Forelimb muscle (tissue), 1 donor: ENCODE data around the gene MT1B. TPM values are rescaled to one million over a fixed set of nuclear protein-coding genes. Genes with fewer than 3 reads are reported as not detected.
"Not testable (repeated sequence)": the region's sequence is repeated elsewhere in the genome, so short reads cannot be mapped to it uniquely, and the experiment has no call there.

Experiments
- DNase-seq: peaks from one replicate; pipeline ENCODE4 v3.0.0-alpha.2; 2013; ENCODE audit warnings: low read depth
- polyA plus RNA-seq: library from polyadenylated mRNA; unstranded; fragments of 120-200 nt; gene quantifications from one replicate; pipeline ENCODE4 v1.2.1, GENCODE V29; 2013; ENCODE audit not compliant: insufficient read length

Gene MT1B
- polyA plus RNA-seq, 1 donor = not detected

GRCh38 chr16:56637814-56638750 is 13.6 kb upstream of the MT1B start, which contains the start of gene MT1A:
TSS of gene MT1A (plus strand) at chr16:56638666. CDS start at chr16:56638739, 73 bp downstream.
- DNase-seq = no peak

GRCh38 chr16:56639045-56639444 is 12.6 kb upstream of the MT1B start:
- no peak for DNase-seq

GRCh38 chr16:56640076-56640475 is 11.6 kb upstream of the MT1B start:
- DNase-seq = no peak

GRCh38 chr16:56641166-56641565 is 10.5 kb upstream of the MT1B start:
- DNase-seq = no peak

- no peak for DNase-seq
Observed at GRCh38 chr16:56643080-56643778, 8.5 kb upstream of the MT1B start.

GRCh38 chr16:56643833-56644232 is 7.9 kb upstream of the MT1B start:
- no peak for DNase-seq

- no peak for DNase-seq
Observed at GRCh38 chr16:56645311-56645710, 6.4 kb upstream of the MT1B start.

GRCh38 chr16:56645838-56646237 is 5.8 kb upstream of the MT1B start:
- DNase-seq = no peak

- DNase-seq = no peak
Observed at GRCh38 chr16:56647641-56648431, 3.9 kb upstream of the MT1B start.

- DNase-seq = no peak
Observed at GRCh38 chr16:56649271-56649670, 2.4 kb upstream of the MT1B start.

- no peak for DNase-seq
Observed at GRCh38 chr16:56649820-56650219, 1.9 kb upstream of the MT1B start.

- no peak for DNase-seq
Observed at GRCh38 chr16:56652600-56652999, 914 bp downstream of the MT1B start.

- DNase-seq = no peak
Observed at GRCh38 chr16:56653218-56653617, 1.5 kb downstream of the MT1B start.

GRCh38 chr16:56657555-56658326 is 6.1 kb downstream of the MT1B start, which contains the start of gene MT1F:
TSS of gene MT1F (plus strand) at chr16:56657959. CDS start at chr16:56658059, 100 bp downstream.
- no peak for DNase-seq

- DNase-seq = no peak
Observed at GRCh38 chr16:56658327-56658875, 6.7 kb downstream of the MT1B start.

- no peak for DNase-seq
Observed at GRCh38 chr16:56662357-56663354, 11.0 kb downstream of the MT1B start.

- no peak for DNase-seq
Observed at GRCh38 chr16:56664506-56664905, 12.8 kb downstream of the MT1B start.

- DNase-seq = not testable (repeated sequence)
Observed at GRCh38 chr16:56665286-56666261, 13.9 kb downstream of the MT1B start.
